H9 (cell line): ENCODE data around the gene ITPK1. TPM values are rescaled to one million over a fixed set of nuclear protein-coding genes. Genes with fewer than 3 reads are reported as not detected.

Source experiments
- DNase-seq: peaks from one replicate; pipeline ENCODE4 v3.0.0-alpha.2; 2017
- H2AFZ ChIP-seq: one replicate; pipeline ENCODE4 v1.6.1; 2013; ENCODE audit warnings: mild to moderate bottlenecking, low read length, control low read depth, moderate library complexity
- H2AK5ac ChIP-seq: 2 replicates; pipeline ENCODE4 v1.6.1; 2013; ENCODE audit warnings: low read length, control low read depth, mixed read lengths; ENCODE audit not compliant: insufficient read length
- H2BK120ac ChIP-seq: one replicate; pipeline ENCODE4 v1.6.1; 2013; ENCODE audit warnings: low read depth, mild to moderate bottlenecking, low read length, control low read depth, inconsistent platforms; ENCODE audit not compliant: poor library complexity, severe bottlenecking
- H2BK12ac ChIP-seq: 2 replicates; pipeline ENCODE4 v1.6.1; 2013; ENCODE audit warnings: low read length, control low read depth, mixed read lengths, low read depth; ENCODE audit not compliant: insufficient read length
- H2BK15ac ChIP-seq: 2 replicates; pipeline ENCODE4 v1.6.1; 2013; ENCODE audit warnings: low read depth, low read length, control low read depth
- H2BK20ac ChIP-seq: one replicate; pipeline ENCODE4 v1.6.1; 2013; ENCODE audit warnings: low read depth, mild to moderate bottlenecking, low read length, control low read depth, inconsistent platforms; ENCODE audit not compliant: poor library complexity, severe bottlenecking
- H2BK5ac ChIP-seq: 2 replicates; pipeline ENCODE4 v1.6.1; 2013; ENCODE audit warnings: low read length, control low read depth, mixed read lengths; ENCODE audit not compliant: insufficient read length
- H3K14ac ChIP-seq: 2 replicates; pipeline ENCODE4 v1.6.1; 2013; ENCODE audit warnings: low read length, control low read depth; ENCODE audit not compliant: insufficient read depth
- H3K18ac ChIP-seq: 2 replicates; pipeline ENCODE4 v1.6.1; 2013; ENCODE audit warnings: low read depth, mild to moderate bottlenecking, mixed read lengths, low read length, control low read depth; ENCODE audit not compliant: insufficient read length
- H3K23ac ChIP-seq: 2 replicates; pipeline ENCODE4 v1.6.1; 2013; ENCODE audit warnings: low read length, control low read depth, mixed read lengths, low read depth; ENCODE audit not compliant: insufficient read length
- H3K23me2 ChIP-seq: 2 replicates; pipeline ENCODE4 v1.6.1; 2013; ENCODE audit warnings: low read depth, mild to moderate bottlenecking, mixed read lengths, low read length, control low read depth; ENCODE audit not compliant: insufficient read length, poor library complexity, severe bottlenecking
- H3K27ac ChIP-seq: 2 replicates; pipeline ENCODE4 v1.5.1; 2013; ENCODE audit warnings: low read length, control low read depth, mixed read lengths, low read depth; ENCODE audit not compliant: insufficient read length
- H3K27me3 ChIP-seq: 2 replicates; pipeline ENCODE4 v1.6.1; 2013; ENCODE audit warnings: low read length, control low read depth, inconsistent platforms; ENCODE audit not compliant: insufficient read depth
- H3K4ac ChIP-seq: 2 replicates; pipeline ENCODE4 v1.6.1; 2013; ENCODE audit warnings: low read depth, mild to moderate bottlenecking, control low read depth, inconsistent platforms, low read length, moderate library complexity
- H3K4me1 ChIP-seq: 2 replicates; pipeline ENCODE4 v1.6.1; 2013; ENCODE audit warnings: low read length, control low read depth, inconsistent platforms; ENCODE audit not compliant: insufficient read depth
- H3K4me2 ChIP-seq: 2 replicates; pipeline ENCODE4 v1.6.1; 2013; ENCODE audit warnings: low read length, control low read depth, mixed read lengths; ENCODE audit not compliant: insufficient read length, insufficient read depth
- H3K56ac ChIP-seq: 2 replicates; pipeline ENCODE4 v1.6.1; 2013; ENCODE audit warnings: low read depth, mild to moderate bottlenecking, mixed read lengths, low read length, control low read depth; ENCODE audit not compliant: insufficient read length
- H3K79me1 ChIP-seq: 2 replicates; pipeline ENCODE4 v1.6.1; 2013; ENCODE audit warnings: low read depth, mild to moderate bottlenecking, moderate library complexity, low read length, control low read depth, inconsistent platforms; ENCODE audit not compliant: insufficient read depth, poor library complexity, severe bottlenecking
- H3K79me2 ChIP-seq: 2 replicates; pipeline ENCODE4 v1.6.1; 2013; ENCODE audit warnings: low read length, control low read depth, inconsistent platforms; ENCODE audit not compliant: insufficient read depth
- H3K9ac ChIP-seq: 2 replicates; pipeline ENCODE4 v1.6.1; 2013; ENCODE audit warnings: low read length, control low read depth, mixed read lengths; ENCODE audit not compliant: insufficient read length; ENCODE audit errors: extremely low read depth
- H3K9me3 ChIP-seq: one replicate; pipeline ENCODE4 v1.6.1; 2013; ENCODE audit warnings: low read depth, low read length, inconsistent platforms; ENCODE audit not compliant: control insufficient read depth
- H3T11ph ChIP-seq: one replicate; pipeline ENCODE4 v1.6.1; 2013; ENCODE audit warnings: mild to moderate bottlenecking, low read length, control low read depth, inconsistent platforms
- H4K20me1 ChIP-seq: one replicate; pipeline ENCODE4 v1.6.1; 2013; ENCODE audit not compliant: control insufficient read depth, insufficient read length, insufficient read depth
- H4K5ac ChIP-seq: 2 replicates; pipeline ENCODE4 v1.6.1; 2013; ENCODE audit warnings: low read depth, mild to moderate bottlenecking, mixed read lengths, low read length, control low read depth; ENCODE audit not compliant: insufficient read length
- H4K8ac ChIP-seq: replicated peaks from 2 replicates; pipeline ENCODE4 v1.6.1; 2013; ENCODE audit warnings: low read length, control low read depth, mixed read lengths, low read depth; ENCODE audit not compliant: insufficient read length
- H4K91ac ChIP-seq: 2 replicates; pipeline ENCODE4 v1.6.1; 2013; ENCODE audit warnings: low read depth, mild to moderate bottlenecking, moderate library complexity, mixed read lengths, low read length, control low read depth; ENCODE audit not compliant: insufficient read length
- H3K27ac Mint-ChIP-seq, 3 experiments: 2 replicates in 2 of 3; 3 replicates in 1 of 3; pipeline ENCODE4 v1.8.0; 2020 to 2021; ENCODE audit warnings: mixed read lengths in 3 of 3, mild to moderate bottlenecking in 1 of 3, moderate library complexity in 1 of 3
- H3K27me3 Mint-ChIP-seq: 2 replicates; pipeline ENCODE4 v1.8.0; 2021; ENCODE audit warnings: low read depth, mild to moderate bottlenecking, moderate library complexity, mixed read lengths
- H3K36me3 Mint-ChIP-seq, 3 experiments: 2 replicates in 2 of 3; 3 replicates in 1 of 3; pipeline ENCODE4 v1.8.0; 2020 to 2021; ENCODE audit warnings: low read depth in 3 of 3, mixed read lengths in 3 of 3; ENCODE audit not compliant: insufficient read depth in 1 of 3
- H3K4me1 Mint-ChIP-seq, 2 experiments: 2 replicates each; pipeline ENCODE4 v1.8.0; 2020; ENCODE audit warnings: mixed read lengths in 2 of 2
- H3K4me3 Mint-ChIP-seq, 2 experiments: 2 replicates in 1 of 2; 3 replicates in 1 of 2; pipeline ENCODE4 v1.8.0; 2020 to 2021; ENCODE audit warnings: mild to moderate bottlenecking in 2 of 2, mixed read lengths in 2 of 2, moderate library complexity in 1 of 2
- H3K9me3 Mint-ChIP-seq, 2 experiments: 2 replicates in 1 of 2; 3 replicates in 1 of 2; pipeline ENCODE4 v1.8.0; 2020; ENCODE audit warnings: mild to moderate bottlenecking in 2 of 2, mixed read lengths in 2 of 2, moderate library complexity in 1 of 2
- CTCF ChIP-seq: fragments of 200-600 bp; sonication (generic); conservative IDR thresholded peaks from 3 replicates; pipeline ENCODE4 v1.8.0; 2021; ENCODE audit warnings: antibody characterized with exemption, mild to moderate bottlenecking
- WGBS: extraction: QIAGEN DNeasy Blood & Tissue Kit; methylation state at CpG from one replicate; pipeline ENCODE4 v1.1.7; 2013; ENCODE audit warnings: missing lambda C conversion rate, low lambda C conversion rate, mixed read lengths; ENCODE audit not compliant: insufficient read length; ENCODE audit errors: extremely low coverage; 5-methylcytosine and 5-hydroxymethylcytosine counted together
- total RNA-seq: library from RNA; stranded (reverse); gene quantifications from 2 replicates; pipeline ENCODE4 v1.2.1, GENCODE V29; 2021

ITPK1 gene
- total RNA-seq, 1 experiment from 2014 or later, result 92.7 TPM

GRCh38 chr14:93128725-93129459 is 13.2 kb upstream of the ITPK1 start:
- Histone ChIP-seq H3K79me2 (no peaks in the 10 kb centered on the region), H3K56ac (no peak overlapping the region), H3K4ac (no peak overlapping the region), H3K9me3 (no peaks in the 10 kb centered on the region), H2BK12ac (no peak overlapping the region), H2BK5ac (no peak overlapping the region), H4K20me1 (no peaks in the 10 kb centered on the region), H3K23ac (no peak overlapping the region), H4K5ac (no peak overlapping the region), H2BK15ac (no peak overlapping the region), H3K27ac (no peak overlapping the region), H3K4me2 (no peak overlapping the region), H2AFZ (no peak overlapping the region), H3K18ac (no peak overlapping the region), H4K8ac (no peak overlapping the region), H3T11ph (no peak overlapping the region), H3K79me1 (no peaks in the 10 kb centered on the region), H3K27me3 (no peaks in the 10 kb centered on the region), H4K91ac (no peak overlapping the region), H3K9ac (no peak overlapping the region), H3K23me2 (no peaks in the 10 kb centered on the region), H2AK5ac (no peak overlapping the region), H2BK120ac (no peak overlapping the region), H3K14ac (no peak overlapping the region), H3K4me1 (no peaks in the 10 kb centered on the region), H2BK20ac (no peak overlapping the region)
- Mint-ChIP-seq H3K36me3 (no peaks in the 10 kb centered on the region), H3K4me3 (no peak overlapping the region), H3K27me3 (no peaks in the 10 kb centered on the region; the same call in 1 of the 2 replicates), H3K27ac (no peak overlapping the region), H3K4me1 (peaks cover 7 to 8% of the 10 kb centered on the region in 2 experiments; a peak in 3 of 4 replicates), H3K9me3 (no peaks in the 10 kb centered on the region)
- no peak for TF ChIP-seq CTCF
- DNase-seq, result no peak
- WGBS, result no CpG with 5 or more reads among the region's 3 CpGs
